Activated CD4-positive, alpha-beta T cell treated with anti-CD3 and anti-CD28 coated beads, Interleukin-2, amount 50 U/mL, for 4 hours (primary cell): Measurements from ENCODE around the gene AGAP2.

Experiments
- DNase-seq, 2 experiments: peaks; one replicate each; pipeline ENCODE4 v3.0.0-alpha.2; 2020

Gene AGAP2

DNA sequence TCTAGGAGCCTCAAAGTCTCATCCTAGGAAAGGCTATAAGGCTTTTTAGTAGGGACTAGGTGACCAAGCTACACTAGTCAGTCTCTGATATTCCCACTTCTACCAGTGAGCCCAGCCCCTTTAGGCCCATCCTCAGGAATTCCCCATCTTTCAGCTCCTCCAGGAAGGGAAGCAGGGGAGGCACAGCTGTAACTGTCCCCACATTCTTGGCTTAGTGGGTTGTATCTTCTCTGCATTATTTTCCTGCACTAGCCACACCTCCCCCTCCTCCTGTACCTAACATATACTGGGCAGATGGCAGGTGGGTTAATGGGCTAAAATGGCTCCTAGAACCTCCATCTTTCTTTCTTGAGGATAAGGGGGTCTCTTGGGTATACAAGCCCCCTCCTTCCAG, 28.8 kb upstream of the AGAP2 start:
- no peak for DNase-seq

DNA sequence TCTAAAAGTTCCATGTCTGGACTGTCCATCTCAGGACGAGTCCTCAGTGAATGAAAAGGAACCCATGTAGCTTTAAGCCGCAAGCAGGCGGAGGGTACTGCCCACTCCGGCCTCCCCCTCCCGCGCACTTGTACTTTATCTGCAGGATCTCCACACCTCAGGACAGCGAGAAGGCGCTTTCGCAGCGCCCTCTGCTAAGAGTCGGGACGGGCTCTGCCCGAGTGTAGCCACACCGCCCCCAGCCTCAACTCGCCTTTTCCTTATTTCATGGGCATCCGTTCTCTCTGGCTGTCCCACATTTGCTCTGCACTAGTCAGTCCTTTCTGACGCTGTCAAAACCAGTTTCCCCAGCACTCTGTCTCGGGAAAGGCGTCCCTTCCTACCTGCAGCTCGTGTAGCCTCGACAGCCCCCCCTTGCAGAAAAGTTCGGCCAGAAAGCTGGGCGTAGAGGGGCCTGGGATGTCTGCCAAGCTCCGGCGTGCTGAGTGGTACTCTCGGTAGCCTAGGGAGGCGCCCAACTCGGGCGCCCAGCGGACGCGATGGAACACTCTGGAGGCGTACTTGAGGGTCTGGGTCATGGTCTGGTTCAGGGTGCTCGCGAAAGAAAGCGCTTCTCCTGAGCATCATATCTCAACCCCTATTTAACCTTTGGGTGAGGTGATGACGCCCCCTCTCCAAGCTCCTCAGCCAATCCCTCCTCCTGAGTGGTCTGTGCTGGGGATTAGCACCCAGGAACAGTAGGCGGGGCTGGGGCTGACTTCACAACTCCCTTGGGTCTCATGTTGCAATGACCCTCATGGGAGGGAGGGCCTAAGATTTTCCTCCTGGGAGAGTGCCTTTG, 28.1 kb upstream of the AGAP2 start, which contains the start of gene CYP27B1:
Gene CYP27B1, minus strand, starts transcription at position 615 of the 841 bp plus-strand sequence. Its CDS starts 37 bp downstream, at position 578.
- DNase-seq, result no peak

DNA sequence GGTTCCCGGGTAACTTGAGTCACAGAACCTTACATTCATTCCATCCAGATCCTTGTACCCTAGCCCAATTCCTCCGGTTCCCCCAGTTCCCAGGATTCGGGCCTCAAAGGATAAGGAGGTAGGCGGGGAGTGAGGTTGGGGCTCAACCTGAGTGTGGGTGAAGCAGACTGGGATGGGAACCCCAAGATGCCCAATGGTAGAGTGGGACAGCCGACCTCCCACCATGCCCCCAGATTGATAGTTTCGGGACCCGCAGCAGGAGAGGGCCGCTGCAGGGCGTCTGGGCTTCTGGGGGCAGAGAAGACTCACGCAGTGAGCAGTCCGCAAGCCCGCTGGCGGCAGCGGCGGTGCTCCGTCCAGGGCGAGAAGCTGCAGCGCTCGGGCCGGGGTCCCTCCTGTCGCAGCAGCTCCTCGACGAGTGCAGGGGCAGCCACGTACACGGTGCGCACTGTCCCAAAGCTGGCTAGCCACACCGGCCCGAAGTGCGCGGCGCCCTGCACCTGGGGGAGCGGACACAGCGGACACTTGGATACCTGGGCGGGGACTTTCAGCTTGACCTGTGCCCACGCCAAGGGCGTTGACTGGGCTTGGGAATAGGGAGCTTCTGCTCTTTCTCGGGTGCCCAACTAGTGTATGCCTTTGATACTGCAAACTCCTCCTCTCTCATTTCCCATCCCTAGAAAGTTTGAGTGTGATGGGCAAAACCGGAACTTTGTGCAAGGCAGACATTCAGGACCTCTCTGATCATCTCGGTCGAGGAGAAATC, 27.3 kb upstream of the AGAP2 start:
- DNase-seq, result no peak

DNA sequence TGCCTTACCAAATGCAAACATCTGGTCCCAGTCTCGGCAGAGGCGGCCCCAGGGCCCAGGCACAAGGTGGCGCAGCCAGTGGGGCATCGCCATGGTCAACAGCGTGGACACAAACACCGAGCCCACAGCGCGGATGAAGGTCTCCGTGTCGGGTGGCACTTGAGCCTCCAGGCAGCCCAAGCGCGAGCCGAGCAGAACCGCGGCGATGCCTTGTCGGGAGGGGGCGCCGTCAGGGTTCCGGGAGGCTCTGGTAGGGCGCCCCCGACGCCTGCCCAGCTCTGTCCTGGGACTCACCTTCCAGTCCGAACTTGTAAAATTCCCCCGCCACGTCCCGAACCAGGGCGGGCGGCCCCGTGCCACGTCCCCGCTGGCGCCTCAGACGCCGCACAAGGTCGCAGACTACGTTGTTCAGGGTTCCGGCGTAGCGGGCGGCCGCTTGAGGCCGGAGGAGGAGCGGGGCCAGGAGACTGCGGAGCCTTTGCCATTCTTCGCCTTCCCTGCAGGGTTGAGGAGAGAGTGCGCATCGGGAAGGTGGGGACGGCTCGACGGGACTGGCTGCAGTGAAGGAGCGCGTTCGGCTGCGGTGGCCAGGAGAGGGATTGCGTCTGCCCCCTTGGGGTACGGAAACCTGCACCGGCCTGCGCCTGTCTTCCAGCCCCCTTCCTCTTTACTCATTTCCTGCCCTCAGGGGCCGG, 26.6 kb upstream of the AGAP2 start:
- DNase-seq, result peak; percentile 54 to 55

DNA sequence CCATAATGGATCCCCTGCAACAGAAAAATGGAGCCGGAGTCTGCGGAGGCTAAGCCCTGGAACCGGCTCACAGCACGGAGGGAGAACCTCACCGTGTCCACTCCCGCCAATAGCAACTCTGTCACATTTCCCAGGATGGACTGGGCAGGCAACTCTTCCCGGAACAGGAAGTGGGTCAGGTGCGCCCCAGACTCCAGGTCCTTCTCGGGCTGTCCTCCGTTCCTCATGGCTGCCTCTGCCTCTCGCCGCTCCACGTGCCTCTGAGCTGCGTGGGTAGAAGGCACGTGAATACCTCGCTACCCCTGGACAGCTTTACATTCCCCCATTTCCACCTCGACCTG, 26.1 kb upstream of the AGAP2 start:
- no peak for DNase-seq

DNA sequence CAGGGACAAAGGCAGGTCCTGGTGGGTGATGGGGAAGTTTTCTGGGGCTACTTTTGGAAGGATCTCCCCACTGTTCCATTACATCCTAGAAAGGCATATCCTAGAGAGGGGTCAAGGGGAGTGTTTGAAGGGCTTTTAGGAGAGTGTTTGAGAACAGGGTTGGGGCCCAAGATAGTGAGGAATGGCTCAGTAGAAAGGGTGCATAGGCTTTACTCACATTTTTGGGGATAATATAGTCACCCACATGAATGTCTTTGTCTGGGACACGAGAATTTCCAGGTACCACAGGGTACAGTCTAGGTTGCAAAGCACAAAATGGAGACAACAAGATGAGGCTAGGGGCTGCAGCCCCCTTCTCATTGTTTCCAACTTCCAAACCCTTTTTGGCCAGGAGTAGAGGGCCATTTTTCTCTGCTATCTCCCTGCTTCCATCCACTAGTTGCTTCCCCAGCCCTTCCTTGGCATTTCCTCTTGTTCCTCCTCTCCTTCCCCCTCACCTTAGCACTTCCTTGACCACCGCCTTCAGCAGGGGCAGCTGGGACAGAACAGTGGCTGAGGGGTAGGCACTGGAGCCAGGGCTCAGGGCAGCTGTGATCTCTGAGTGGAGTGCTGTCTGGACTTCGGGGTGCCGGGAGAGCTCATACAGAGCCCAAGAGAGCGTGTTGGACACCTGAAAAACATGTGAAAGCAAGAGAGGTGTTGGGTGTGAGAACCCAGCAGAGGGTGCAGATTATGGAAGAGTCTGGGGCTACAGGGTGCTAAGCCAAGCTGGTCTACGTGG, 25.5 kb upstream of the AGAP2 start:
- DNase-seq, result no peak

DNA sequence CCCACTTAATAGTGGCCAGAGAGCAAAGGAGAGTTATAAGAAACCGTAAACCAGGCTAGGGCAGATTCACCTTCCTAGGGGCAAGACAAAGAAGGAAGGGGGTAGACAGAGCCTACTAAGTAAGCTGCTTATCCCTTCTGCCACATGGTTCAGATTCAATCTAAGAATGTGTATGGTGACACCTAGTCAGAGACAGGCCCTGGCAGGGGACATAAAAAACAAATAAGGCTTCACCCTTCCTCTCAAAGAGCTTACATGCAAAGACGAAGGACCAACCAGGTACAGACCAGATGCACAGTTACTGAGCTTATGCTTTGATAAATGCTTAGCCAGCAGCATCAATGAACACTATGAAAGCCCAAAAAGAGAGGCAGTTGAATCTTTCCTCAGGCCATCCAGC, 23.9 kb upstream of the AGAP2 start:
- no peak for DNase-seq

DNA sequence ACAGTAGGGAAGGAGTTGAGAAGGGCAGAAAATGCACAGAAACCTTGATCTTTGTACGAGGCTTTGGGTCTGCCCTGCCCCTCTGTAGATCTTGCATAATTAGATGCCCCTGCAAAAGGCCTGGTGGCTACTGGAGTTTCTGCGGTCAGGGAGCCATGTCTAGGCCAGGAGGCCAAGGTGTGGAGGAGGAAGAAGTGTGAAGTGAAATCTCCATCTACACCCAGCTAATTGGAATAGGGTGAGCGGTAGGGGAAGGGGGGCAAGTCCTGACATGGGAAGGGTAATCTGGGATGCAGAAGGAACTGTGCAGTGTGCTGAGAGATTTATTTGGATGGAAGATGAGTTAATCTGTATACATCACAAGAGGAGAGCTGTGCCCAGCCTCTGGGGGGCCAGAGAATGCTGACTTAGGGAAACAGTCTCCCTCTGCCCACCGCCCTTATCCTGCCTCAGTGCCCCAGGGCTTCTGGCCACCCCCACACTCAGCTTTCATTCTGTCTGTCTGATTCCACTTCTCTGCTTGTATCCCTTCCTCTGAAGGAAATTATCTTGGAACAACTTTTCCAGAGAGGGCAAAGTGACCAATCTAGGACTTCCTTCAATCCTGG, 23.0 kb upstream of the AGAP2 start:
- no peak for DNase-seq

DNA sequence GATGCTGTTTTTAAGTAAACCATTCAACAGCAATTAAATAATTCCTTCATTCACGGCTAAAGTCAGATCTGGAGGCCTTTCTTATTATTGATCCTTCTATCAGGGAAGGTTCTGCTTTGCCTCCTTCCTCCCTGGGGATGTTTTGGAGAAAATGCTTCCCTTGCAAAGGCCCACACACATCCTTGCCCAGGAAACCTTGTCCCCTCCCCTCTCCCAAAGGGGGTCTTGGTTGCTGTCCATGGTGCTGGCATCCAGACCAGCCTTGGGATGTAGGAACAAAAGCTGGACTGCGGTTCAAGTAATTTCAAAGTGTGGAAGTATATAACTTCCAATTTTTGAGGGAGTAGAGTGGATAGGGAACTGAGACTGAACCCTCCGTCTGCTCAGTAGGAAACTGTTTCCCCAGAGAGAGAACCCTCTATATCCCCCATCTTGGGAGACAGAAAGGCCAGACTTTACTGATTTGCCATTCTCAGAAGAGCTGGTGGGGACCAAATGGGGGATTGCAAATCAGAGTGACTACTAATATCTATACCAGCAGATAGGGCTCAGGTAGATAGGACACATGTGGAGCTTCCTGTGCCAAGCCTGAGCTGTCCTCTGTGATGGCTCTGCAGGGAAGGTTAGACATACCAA, 21.9 kb upstream of the AGAP2 start:
- DNase-seq, result no peak

DNA sequence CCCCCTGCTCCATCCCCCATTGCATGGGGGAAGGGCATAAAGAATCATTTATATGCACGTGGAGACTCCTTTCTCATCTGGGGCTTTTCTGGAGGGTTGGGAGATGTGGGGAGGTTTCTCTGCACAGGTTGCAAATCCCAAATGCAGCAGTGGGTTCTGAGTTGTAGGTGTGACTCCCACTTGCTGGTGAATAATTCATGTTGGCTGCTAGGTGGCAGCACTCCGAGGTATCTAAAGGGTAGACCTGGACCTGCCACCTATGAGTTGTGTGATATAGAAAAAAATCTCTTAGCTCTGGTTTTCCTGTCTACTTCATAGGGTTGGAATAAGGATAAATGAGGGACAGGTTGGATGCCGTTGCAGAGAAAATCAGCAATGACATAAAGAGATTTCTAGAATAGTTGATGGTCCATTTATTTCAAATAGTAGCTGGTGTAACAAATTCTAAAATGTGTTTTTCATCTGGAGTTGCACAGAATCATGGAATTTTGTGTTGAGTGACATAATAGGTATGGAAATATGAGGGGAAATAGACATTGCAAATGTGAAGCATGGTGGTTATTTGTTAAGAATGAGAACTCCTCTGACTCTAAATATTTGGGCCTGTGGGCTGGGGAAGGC, 20.9 kb upstream of the AGAP2 start:
- DNase-seq, result peak; percentile 41 to 43

DNA sequence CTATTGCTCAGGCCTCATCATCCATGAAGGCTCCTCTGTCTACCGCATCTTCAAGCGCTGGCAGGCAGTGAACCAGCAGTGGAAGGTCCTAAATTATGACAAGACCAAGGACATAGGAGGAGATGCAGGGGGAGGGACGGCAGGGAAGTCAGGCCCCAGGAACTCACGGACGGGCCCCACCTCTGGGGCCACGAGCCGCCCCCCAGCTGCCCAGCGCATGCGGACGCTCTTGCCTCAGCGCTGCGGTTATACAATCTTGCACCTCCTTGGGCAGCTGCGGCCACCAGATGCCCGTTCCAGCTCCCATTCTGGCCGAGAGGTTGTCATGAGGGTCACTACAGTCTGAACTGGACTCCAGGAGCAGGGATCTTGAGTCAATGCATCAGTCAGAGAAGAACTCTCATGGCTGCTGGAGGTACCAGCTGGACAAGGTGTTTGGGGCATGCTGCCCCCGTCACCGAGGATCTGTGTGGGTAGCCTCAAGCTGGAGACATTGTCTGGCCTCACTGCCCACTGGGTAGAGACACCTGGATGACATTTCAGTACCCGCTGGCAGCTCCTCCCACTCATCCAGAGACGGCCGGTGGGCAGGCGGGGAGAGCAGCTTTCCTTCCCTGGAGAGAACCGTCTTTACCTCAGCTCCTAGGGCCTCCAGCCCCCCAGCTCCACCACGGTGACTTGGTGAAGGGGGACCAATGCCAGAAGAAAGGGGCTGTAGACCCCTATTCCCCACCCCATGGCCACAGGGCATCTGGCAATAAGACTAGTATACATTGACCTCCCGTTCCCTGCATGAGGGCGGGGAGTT, 20.2 kb upstream of the AGAP2 start:
- no peak for DNase-seq

DNA sequence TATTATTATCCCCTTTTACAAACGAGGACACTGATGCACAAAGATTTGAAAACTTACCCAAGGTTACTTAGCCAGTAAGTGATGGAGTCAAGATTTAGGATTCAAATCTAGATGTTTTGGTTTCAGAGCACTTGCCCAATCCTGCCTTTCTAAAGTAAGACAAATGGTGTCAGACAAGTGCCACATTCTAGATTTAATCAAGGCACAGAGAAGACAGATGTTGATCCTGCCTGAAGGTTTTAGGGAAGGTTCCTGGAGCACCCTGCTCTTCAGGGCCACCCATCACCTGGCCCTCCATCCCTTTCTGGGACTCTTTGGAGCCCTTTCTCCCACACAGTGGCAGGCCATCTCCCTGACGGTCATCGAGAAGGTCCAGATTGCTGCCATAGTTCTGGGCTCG, 19.2 kb upstream of the AGAP2 start:
- no peak for DNase-seq

DNA sequence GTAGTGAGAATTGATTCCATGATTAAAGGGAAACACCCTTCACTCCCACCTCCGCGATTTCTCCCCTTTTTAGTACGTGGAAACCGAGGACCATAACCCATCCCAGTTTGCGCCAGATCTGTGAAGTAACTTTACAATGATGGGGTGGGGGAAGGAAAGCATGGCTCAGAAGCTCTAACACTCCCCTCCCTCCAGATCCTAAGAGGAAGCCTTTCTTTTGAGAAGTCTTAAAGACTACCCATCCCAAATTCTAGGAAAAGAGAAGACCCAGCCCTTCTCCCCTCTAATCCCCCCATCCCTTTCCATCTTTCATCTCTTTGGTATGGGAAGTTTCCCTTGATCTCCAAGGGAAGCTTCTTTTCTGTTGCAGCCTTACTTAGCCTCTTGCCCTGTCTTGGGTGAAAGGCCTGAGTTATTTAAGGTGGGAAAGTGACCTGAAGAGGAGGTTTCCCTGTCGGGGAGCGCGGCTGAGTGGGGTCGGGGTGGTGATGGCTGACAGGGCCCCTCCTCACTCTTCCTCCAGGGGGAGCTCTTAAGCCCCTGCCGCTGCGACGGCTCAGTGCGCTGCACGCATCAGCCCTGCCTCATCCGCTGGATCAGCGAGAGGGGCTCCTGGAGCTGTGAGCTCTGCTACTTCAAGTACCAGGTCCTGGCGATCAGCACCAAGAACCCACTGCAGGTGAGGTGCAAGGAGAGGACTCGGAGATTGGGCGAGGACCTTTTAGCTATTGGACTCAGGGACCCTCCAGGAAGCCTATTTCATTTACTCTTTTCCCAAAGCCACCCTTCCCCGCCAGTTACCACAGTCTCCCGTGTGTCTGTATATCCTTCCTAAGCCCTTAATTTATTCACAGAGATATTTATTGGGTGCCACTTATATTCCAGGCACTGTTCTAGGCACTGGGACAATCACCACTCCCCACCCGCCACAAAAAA, 18.1 kb upstream of the AGAP2 start:
- DNase-seq, result peak; percentile 63 to 67

DNA sequence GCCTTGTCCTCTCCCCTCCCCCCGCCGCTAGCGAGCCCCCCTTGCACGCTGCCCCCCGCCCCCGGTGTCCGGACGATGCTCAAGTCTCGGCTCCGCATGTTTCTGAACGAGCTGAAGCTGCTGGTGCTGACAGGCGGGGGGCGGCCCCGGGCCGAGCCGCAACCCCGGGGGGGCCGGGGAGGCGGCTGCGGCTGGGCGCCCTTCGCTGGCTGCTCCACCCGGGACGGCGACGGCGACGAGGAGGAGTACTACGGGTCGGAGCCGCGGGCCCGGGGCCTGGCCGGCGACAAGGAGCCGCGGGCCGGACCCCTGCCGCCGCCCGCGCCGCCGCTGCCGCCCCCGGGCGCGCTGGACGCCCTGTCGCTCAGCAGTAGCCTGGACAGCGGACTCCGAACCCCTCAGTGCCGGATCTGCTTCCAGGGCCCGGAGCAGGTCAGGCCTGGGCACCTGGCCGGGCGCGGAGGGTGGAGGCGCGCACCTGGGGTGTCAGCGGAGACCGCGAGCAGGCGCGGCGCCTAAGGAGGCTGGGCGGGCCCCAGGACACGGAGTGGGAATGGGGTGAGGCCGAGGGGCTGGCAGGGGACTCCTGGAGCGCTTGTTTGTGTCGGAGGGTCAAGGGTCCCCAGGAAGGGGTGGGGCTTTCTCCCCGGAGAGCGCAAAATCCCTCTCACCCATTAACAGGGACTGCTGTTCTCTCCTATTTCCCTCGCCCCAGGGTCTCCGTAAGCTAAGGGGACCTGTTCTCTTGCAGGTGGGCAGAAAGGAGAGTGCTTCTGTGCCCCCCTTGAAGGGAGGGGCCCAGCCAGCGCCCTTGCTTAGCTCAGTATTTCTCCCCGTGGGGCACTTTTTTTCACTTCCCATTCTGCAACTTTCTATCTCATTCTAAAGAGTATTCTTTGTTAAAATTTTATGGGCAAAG, 17.2 kb upstream of the AGAP2 start:
- DNase-seq, result no peak

DNA sequence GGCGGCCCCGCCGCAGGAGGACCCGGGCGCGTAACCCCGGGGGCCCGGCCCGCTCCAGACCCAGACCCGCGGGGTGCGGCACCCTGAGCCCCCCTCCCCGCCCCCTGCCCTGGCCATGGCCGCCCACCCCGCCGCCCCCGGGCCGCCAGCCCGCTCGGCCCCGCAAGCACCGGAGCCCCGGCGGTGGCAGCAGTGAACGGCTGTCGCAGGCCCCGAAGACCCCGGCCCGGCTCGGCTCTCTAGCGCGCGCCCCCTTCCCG, 16.6 kb upstream of the AGAP2 start:
- no peak for DNase-seq

DNA sequence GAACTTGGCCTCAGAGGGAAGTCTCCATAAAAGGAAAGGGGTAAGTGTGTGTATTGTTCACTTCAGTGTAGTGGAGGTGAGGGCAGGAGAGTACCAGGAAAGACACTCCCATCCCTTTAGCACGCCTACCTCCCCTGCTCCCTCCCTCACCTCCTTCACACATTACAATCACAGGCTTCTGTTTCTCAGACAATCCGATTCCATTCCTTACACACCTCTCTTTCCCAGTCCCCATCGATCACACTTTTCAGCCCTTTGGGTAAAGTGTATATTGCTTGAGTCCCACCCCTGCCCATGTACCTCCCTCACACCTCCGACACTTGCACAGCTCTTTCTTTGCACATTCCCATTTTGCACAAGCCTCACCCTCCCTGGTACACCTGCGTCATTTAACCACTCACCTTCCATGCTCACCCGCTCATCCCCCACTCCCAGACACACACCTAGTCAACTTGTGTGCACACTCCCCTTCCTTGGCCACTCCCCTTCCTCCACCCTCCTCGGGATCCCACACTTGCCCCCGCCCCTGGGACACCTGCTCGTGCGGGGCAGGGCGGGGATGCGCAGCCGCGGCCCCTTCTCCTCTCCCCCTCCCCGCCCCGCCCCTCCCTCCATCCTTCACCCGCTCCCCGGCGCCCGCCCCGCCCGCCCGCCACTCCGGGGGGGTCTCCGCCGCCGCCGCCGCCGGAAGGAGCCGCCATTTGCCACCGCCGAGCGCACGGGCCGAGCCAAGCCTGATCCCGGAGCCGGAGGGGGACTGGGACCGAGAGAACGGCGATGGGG, 16.1 kb upstream of the AGAP2 start, which contains the start of gene MARCHF9:
Gene MARCHF9, plus strand, starts transcription at position 693 of the 783 bp plus-strand sequence. CDS start 426 bp downstream, outside the sequence.
- peak; percentile 81 to 85 for DNase-seq

DNA sequence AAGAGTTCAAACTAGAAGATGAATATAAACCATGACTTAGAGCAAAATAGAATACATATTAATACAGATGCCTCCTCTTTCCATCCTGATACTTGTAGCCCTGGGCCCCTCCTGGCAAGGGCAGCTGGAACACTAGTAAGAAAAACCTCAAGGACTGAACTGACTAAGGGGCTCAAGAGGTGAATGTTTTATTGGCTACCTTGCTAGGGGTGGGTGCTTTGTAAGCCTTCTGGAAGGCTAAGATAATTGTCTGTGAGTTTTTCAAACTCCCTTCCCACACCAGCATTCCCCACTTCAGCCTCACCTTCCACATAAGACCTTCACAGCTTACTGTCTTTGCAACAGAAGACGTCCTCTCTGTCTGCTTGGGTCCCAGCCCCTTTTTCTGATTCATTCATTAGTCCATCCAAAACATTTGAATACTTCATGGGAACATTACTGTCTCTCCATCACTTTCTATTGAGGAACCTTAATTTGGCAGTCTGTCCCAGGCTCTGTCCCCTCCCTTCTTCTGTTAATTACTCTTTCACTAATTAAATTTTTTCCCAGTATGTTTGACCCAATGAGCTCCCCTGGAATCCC, 15.3 kb upstream of the AGAP2 start:
- no peak for DNase-seq
